Karpas-422 (cell line): ENCODE measurements around the gene ILRUN. TPM values are rescaled to one million over a fixed set of nuclear protein-coding genes. Genes with fewer than 3 reads are reported as not detected.
"Not testable (repeated sequence)": the region's sequence is repeated elsewhere in the genome, so short reads cannot be mapped to it uniquely, and the experiment has no call there.

ENCODE experiments used
- DNase-seq: peaks from one replicate; pipeline ENCODE4 v3.0.0-alpha.2; 2015
- H2AFZ ChIP-seq: fragments of 200-600 bp; sonication (generic); 2 replicates; pipeline ENCODE4 v1.6.1; 2014; ENCODE audit warnings: antibody characterized with exemption, low read length, mixed read lengths
- H3K27ac ChIP-seq: fragments of 200-600 bp; sonication (generic); 2 replicates; pipeline ENCODE4 v1.5.1; 2014; ENCODE audit warnings: mild to moderate bottlenecking, low read length, moderate library complexity
- H3K27me3 ChIP-seq: fragments of 200-600 bp; sonication (generic); 2 replicates; pipeline ENCODE4 v1.6.1; 2014; ENCODE audit warnings: low read length, mixed read lengths
- H3K36me3 ChIP-seq: fragments of 200-600 bp; sonication (generic); 2 replicates; pipeline ENCODE4 v1.6.1; 2014; ENCODE audit warnings: low read length, mixed read lengths; ENCODE audit not compliant: insufficient read depth
- H3K4me1 ChIP-seq: fragments of 200-600 bp; sonication (generic); 2 replicates; pipeline ENCODE4 v1.6.1; 2014; ENCODE audit warnings: mild to moderate bottlenecking, low read length, mixed read lengths
- H3K4me2 ChIP-seq: fragments of 200-600 bp; sonication (generic); 2 replicates; pipeline ENCODE4 v1.6.1; 2014; ENCODE audit warnings: low read length, low read depth, mild to moderate bottlenecking; ENCODE audit not compliant: poor library complexity, severe bottlenecking
- H3K4me3 ChIP-seq: fragments of 200-600 bp; sonication (generic); 2 replicates; pipeline ENCODE4 v1.5.1; 2014; ENCODE audit warnings: mild to moderate bottlenecking, antibody characterized with exemption, low read length, mixed read lengths
- H3K79me2 ChIP-seq: fragments of 200-600 bp; sonication (generic); 2 replicates; pipeline ENCODE4 v1.6.1; 2014; ENCODE audit warnings: mild to moderate bottlenecking, low read length, mixed read lengths
- H3K9ac ChIP-seq: fragments of 200-600 bp; sonication (generic); 2 replicates; pipeline ENCODE4 v1.6.0; 2014; ENCODE audit warnings: low read length
- H3K9me2 ChIP-seq: fragments of 200-600 bp; sonication (generic), shearing (Covaris generic); replicated peaks from 2 replicates; pipeline ENCODE4 v1.6.0; 2014; ENCODE audit warnings: mild to moderate bottlenecking, low read length, moderate library complexity; ENCODE audit not compliant: insufficient read depth
- H3K9me3 ChIP-seq: fragments of 300-700, 200-600 bp; sonication (generic); 2 replicates; pipeline ENCODE4 v1.6.1; 2014; ENCODE audit warnings: low read length, mixed read lengths
- H4K20me1 ChIP-seq: fragments of 200-600 bp; sonication (generic); 2 replicates; pipeline ENCODE4 v1.6.1; 2014; ENCODE audit warnings: mild to moderate bottlenecking, antibody characterized with exemption, low read length, low read depth; ENCODE audit not compliant: insufficient read depth
- total RNA-seq: library from RNA; depleted of rRNA; stranded (reverse); fragments of >200 nt; shearing (Covaris generic); gene quantifications from 2 replicates; pipeline ENCODE4 v1.2.3, GENCODE V29; 2014; ENCODE audit warnings: low replicate concordance

ILRUN gene
- total RNA-seq, 1 experiment from 2014 or later = 28.8 TPM

- H3K9me2 ChIP-seq = no peaks in the 10 kb centered on the region
- H3K27me3 ChIP-seq = no peaks in the 10 kb centered on the region
- H3K4me1 ChIP-seq = peaks cover 7% of the 10 kb centered on the region
- H3K4me2 ChIP-seq = no peak overlapping the region
- no peaks in the 10 kb centered on the region for H3K79me2 ChIP-seq
- no peak for DNase-seq
- H4K20me1 ChIP-seq = no peaks in the 10 kb centered on the region
- H3K9me3 ChIP-seq = no peaks in the 10 kb centered on the region
- no peaks in the 10 kb centered on the region for H3K36me3 ChIP-seq
- no peak overlapping the region for H3K27ac ChIP-seq
- no peak overlapping the region for H3K4me3 ChIP-seq
- H2AFZ ChIP-seq = no peak overlapping the region
- no peak overlapping the region for H3K9ac ChIP-seq
Observed at GRCh38 chr6:34714663-34715062, 18.1 kb upstream of the ILRUN start.

DNA sequence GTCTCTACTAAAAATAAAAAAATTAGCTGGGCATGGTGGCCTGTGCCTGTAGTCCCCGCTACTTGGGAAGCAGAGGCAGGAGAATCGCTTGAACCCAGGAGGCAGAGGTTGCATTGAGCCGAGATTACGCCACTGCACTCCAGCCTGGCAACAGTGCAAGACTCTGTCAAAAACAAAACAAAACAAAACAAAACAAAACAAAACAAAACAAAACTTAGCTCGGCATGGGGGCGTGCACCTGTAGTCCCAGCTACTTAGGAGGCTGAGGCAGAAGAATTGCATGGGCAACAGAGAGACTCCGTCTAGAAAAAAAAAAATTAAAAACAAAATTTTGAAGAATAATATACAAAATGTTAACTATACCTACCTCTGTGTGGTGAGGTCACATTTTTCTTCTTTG, 16.3 kb upstream of the ILRUN start:
- DNase-seq, H3K4me2 ChIP-seq, H3K9ac ChIP-seq: not testable (repeated sequence)

DNA sequence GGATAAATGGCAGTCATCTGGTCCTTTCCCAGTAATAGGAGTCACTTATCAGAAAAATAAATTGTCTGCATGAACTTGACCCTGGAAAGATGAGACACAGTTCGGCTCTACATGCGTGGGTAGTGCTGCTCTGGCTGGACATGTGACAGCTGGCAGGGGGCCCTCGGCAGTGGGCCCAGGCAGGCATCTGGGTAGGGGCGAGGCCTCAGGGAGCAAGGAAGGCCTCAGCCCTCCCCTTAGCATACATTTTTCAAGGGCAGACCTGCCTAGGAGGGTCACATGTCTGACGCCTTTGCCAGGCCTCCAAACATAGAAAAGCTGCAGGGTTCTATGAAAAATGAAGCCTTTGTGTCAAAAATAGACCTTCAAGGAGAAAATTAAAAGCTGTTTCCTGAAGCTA, 12.8 kb upstream of the ILRUN start:
- H3K27me3 ChIP-seq = no peaks in the 10 kb centered on the region
- no peak for DNase-seq
- no peaks in the 10 kb centered on the region for H4K20me1 ChIP-seq
- H2AFZ ChIP-seq = 0 out of 2 replicates have a peak overlapping the region, but pooled peaks have one; percentile 50
- no peaks in the 10 kb centered on the region for H3K4me1 ChIP-seq
- H3K9ac ChIP-seq = no peak overlapping the region
- no peak overlapping the region for H3K4me2 ChIP-seq
- no peaks in the 10 kb centered on the region for H3K36me3 ChIP-seq
- no peaks in the 10 kb centered on the region for H3K9me2 ChIP-seq
- no peaks in the 10 kb centered on the region for H3K79me2 ChIP-seq
- H3K27ac ChIP-seq = no peak overlapping the region
- H3K9me3 ChIP-seq = no peaks in the 10 kb centered on the region
- H3K4me3 ChIP-seq = no peak overlapping the region

More for the DNA sequence above, 16.3 kb upstream of the ILRUN start:
- not testable (repeated sequence) for H3K9me3 ChIP-seq, H3K9me2 ChIP-seq, H3K36me3 ChIP-seq, H3K27me3 ChIP-seq, H3K27ac ChIP-seq, H4K20me1 ChIP-seq, H2AFZ ChIP-seq, H3K4me3 ChIP-seq, H3K4me1 ChIP-seq, H3K79me2 ChIP-seq

DNA sequence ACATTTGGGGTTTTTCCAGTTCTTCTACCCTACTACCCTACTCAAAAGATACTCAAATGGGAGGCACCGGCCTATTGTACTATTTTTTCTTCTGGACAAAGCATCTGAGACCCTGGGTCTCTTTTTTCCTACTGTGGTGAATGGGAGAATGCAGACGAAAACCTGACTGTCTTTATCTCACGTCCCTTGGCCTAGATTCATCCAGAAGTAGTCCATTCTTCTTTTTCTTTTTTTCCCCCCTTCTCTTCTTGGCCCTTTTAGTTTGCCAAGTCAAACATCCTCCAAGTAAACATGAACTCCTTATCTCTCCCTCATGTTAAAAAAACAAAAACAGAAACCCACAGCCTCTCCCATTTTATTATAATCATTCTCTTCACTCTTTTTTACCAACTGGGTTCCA, 8.7 kb upstream of the ILRUN start:
- Histone ChIP-seq H3K79me2 (no peaks in the 10 kb centered on the region), H3K9me2 (no peaks in the 10 kb centered on the region), H3K36me3 (no peaks in the 10 kb centered on the region), H3K4me3 (no peak overlapping the region), H3K9ac (no peak overlapping the region), H3K4me1 (no peaks in the 10 kb centered on the region), H3K27ac (no peak overlapping the region), H2AFZ (no peak overlapping the region), H3K27me3 (no peaks in the 10 kb centered on the region), H3K4me2 (no peak overlapping the region), H4K20me1 (no peaks in the 10 kb centered on the region), H3K9me3 (no peaks in the 10 kb centered on the region)
- no peak for DNase-seq

GRCh38 chr6:34701199-34701598, 4.6 kb upstream of the ILRUN start:
- no peaks in the 10 kb centered on the region for H3K27me3 ChIP-seq
- no peaks in the 10 kb centered on the region for H3K9me3 ChIP-seq
- DNase-seq = no peak
- no peak overlapping the region for H3K4me3 ChIP-seq
- H3K4me1 ChIP-seq = peaks cover 11% of the 10 kb centered on the region
- H3K4me2 ChIP-seq = no peak overlapping the region
- H3K36me3 ChIP-seq = no peaks in the 10 kb centered on the region
- H2AFZ ChIP-seq = no peak overlapping the region
- no peak overlapping the region for H3K27ac ChIP-seq
- no peak overlapping the region for H3K9ac ChIP-seq
- no peaks in the 10 kb centered on the region for H3K9me2 ChIP-seq
- H3K79me2 ChIP-seq = peaks cover 4% of the 10 kb centered on the region
- no peaks in the 10 kb centered on the region for H4K20me1 ChIP-seq

DNA sequence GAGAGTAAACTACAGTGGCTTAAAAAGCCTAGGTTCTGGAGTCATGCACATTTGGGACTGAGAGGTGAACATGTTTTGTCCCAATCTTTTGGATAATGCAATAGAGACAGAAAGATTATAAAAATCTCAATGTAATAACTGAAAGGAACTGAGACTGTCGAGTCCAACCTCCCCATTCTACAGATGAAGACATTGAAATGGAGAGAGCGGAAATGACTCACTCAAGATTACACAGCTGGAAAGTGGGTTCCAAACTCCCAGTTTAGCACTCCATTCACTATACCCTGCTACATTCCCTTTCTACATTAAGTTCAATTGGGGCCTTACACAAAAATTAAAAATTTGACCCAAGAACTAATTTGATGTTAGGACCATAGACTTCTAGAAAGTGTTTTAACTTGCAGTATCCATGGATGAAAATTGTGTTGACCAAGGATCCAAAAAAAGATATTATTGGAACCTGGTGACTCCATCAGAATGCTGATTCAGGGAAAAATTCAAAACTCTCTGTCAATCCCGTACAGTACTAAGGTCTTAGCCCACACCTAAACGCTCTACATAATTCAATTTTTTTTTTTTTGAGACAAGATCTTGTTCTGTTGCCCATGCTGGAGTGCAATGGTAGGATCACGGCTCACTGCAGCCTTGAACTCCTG, 1.5 kb upstream of the ILRUN start:
- no peaks in the 10 kb centered on the region for H3K9me3 ChIP-seq
- no peak for DNase-seq
- H3K4me3 ChIP-seq = peak overlapping the region; percentile 74
- no peaks in the 10 kb centered on the region for H3K27me3 ChIP-seq
- H3K4me2 ChIP-seq = peak overlapping the region; percentile 86
- H3K9me2 ChIP-seq = no peaks in the 10 kb centered on the region
- peak overlapping the region; percentile 75 for H3K9ac ChIP-seq
- peaks cover 27% of the 10 kb centered on the region for H3K4me1 ChIP-seq
- peaks cover 35% of the 10 kb centered on the region for H3K79me2 ChIP-seq
- H3K27ac ChIP-seq = no peak overlapping the region
- H4K20me1 ChIP-seq = no peaks in the 10 kb centered on the region; the same call in 1 of the 2 replicates
- peak overlapping the region; percentile 54; the same call in 1 of the 2 replicates for H2AFZ ChIP-seq
- no peaks in the 10 kb centered on the region for H3K36me3 ChIP-seq

DNA sequence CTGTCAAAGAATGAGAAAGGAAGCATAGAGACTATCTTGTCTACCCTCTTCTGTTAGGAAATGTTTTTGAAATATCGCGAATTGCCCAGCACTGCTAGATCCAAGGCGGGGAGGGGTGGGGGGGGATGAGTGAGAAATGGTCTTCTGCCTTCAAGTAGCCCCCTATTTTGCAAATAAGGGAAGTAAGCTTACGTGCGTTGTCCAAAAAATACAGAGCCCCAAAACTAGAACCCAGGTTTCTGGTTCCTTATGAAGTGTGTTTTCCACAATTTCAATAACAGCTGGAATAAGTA, 923 bp upstream of the ILRUN start:
- Histone ChIP-seq H3K4me1 (peaks cover 28% of the 10 kb centered on the region), H3K36me3 (0 out of 2 replicates have a peak, but pooled peaks cover 1% of the 10 kb centered on the region), H3K9me2 (no peaks in the 10 kb centered on the region), H3K27me3 (no peaks in the 10 kb centered on the region), H3K27ac (no peak overlapping the region), H3K9ac (peak overlapping the region; percentile 75), H4K20me1 (no peaks in the 10 kb centered on the region; the same call in 1 of the 2 replicates), H3K4me3 (peak overlapping the region; percentile 74), H3K4me2 (peak overlapping the region; percentile 86), H2AFZ (peak overlapping the region; percentile 54), H3K79me2 (peaks cover 41% of the 10 kb centered on the region), H3K9me3 (no peaks in the 10 kb centered on the region)
- DNase-seq = no peak

DNA sequence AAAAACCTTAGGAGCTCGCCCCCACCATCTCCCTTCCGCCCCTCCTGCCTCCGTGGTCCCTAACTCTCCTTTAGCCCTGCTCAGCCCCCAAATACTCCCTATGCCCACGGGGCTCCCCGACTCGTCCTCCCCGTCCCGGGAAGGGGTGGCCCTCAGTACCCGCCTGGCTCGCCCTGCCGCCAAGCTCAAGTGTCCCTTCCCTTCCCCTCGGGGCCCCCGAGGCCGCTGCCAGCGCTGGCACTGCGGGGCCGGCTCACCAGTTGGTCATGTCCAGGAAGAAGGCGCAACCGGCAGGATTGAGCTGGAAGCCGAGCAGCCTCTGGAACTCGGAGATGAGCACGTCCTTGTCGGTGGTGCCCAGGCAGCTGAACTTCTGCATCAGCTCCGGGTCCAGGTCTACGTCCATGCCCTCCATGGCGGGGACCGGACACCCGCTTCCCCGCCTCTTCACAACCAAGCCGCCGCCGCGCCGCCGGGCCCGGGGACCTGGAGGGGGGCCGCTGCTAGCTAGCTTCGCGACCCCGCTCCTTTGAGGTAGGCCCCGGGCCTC, 303 bp downstream of the ILRUN start:
- Histone ChIP-seq H2AFZ (peak overlapping the region; percentile 57; the same call in 1 of the 2 replicates), H3K4me3 (peak overlapping the region; percentile 88), H3K27me3 (no peaks in the 10 kb centered on the region)

More for the DNA sequence above, 303 bp downstream of the ILRUN start:
- peak overlapping the region; percentile 84 for H3K4me2 ChIP-seq
- peak overlapping the region; percentile 85 for H3K9ac ChIP-seq
- peaks cover 41% of the 10 kb centered on the region for H3K4me1 ChIP-seq
- no peaks in the 10 kb centered on the region for H3K9me3 ChIP-seq
- no peaks in the 10 kb centered on the region for H3K9me2 ChIP-seq
- H3K79me2 ChIP-seq = peaks cover 53% of the 10 kb centered on the region
- DNase-seq = peak; percentile 62
- H4K20me1 ChIP-seq = no peaks in the 10 kb centered on the region; the same call in 1 of the 2 replicates
- peak overlapping the region; percentile 20; the same call in 1 of the 2 replicates for H3K27ac ChIP-seq
- 0 out of 2 replicates have a peak, but pooled peaks cover 5% of the 10 kb centered on the region for H3K36me3 ChIP-seq
